Chondrocyte (in vitro differentiated cells): Measurements from ENCODE around the gene MYO1B. TPM values are rescaled to one million over a fixed set of nuclear protein-coding genes. Genes with fewer than 3 reads are reported as not detected.

Source experiments
- DNase-seq: peaks from one replicate; pipeline ENCODE4 v3.0.0; 2021; ENCODE audit warnings: mixed read lengths, low spot score
- H3K27ac Mint-ChIP-seq: one replicate; pipeline ENCODE4 v1.8.0; 2021; ENCODE audit warnings: mild to moderate bottlenecking, moderate library complexity, mixed read lengths; ENCODE audit not compliant: unreplicated experiment
- H3K27me3 Mint-ChIP-seq: 2 replicates; pipeline ENCODE4 v1.8.0; 2021; ENCODE audit warnings: low read depth, mixed read lengths
- H3K36me3 Mint-ChIP-seq: 2 replicates; pipeline ENCODE4 v1.8.0; 2021; ENCODE audit warnings: low read depth, mixed read lengths
- H3K4me1 Mint-ChIP-seq: 2 replicates; pipeline ENCODE4 v1.8.0; 2021; ENCODE audit warnings: low read depth, mild to moderate bottlenecking, mixed read lengths
- H3K4me3 Mint-ChIP-seq: one replicate; pipeline ENCODE4 v1.8.0; 2021; ENCODE audit warnings: mild to moderate bottlenecking, moderate library complexity, mixed read lengths; ENCODE audit not compliant: unreplicated experiment
- H3K9me3 Mint-ChIP-seq: 2 replicates; pipeline ENCODE4 v1.8.0; 2021; ENCODE audit warnings: low read depth, mixed read lengths
- CTCF ChIP-seq: fragments of 200-600 bp; sonication (generic); IDR thresholded peaks from 2 replicates; pipeline ENCODE4 v1.5.0; 2021; ENCODE audit warnings: antibody characterized with exemption, mild to moderate bottlenecking, moderate library complexity
- total RNA-seq: library from RNA; stranded (reverse); gene quantifications from 3 replicates; pipeline ENCODE4 v1.2.1, GENCODE V29; 2021

Gene MYO1B
- total RNA-seq, 1 donor from 2014 or later: 114 TPM

- no peak for TF ChIP-seq CTCF
- Mint-ChIP-seq H3K4me3 (no peak overlapping the region), H3K27me3 (no peaks in the 10 kb centered on the region), H3K9me3 (no peaks in the 10 kb centered on the region), H3K27ac (no peak overlapping the region), H3K36me3 (peaks cover 13% of the 10 kb centered on the region), H3K4me1 (peaks cover 72% of the 10 kb centered on the region)
- DNase-seq: no peak
Observed at GRCh38 chr2:191347154-191347553, 102.0 kb downstream of the MYO1B start.

- Mint-ChIP-seq H3K36me3 (peaks cover 13% of the 10 kb centered on the region), H3K9me3 (no peaks in the 10 kb centered on the region), H3K27ac (no peak overlapping the region), H3K27me3 (no peaks in the 10 kb centered on the region), H3K4me3 (no peak overlapping the region), H3K4me1 (peaks cover 77% of the 10 kb centered on the region)
- TF ChIP-seq CTCF: no peak
- DNase-seq: no peak
Observed at GRCh38 chr2:191347881-191348280, 102.7 kb downstream of the MYO1B start.

GRCh38 chr2:191349990-191350389 is 104.8 kb downstream of the MYO1B start:
- Mint-ChIP-seq H3K27ac (peak overlapping the region; percentile 53), H3K36me3 (peaks cover 13% of the 10 kb centered on the region), H3K4me3 (no peak overlapping the region), H3K27me3 (no peaks in the 10 kb centered on the region), H3K9me3 (no peaks in the 10 kb centered on the region), H3K4me1 (peaks cover 66% of the 10 kb centered on the region)
- no peak for DNase-seq
- peak; percentile 74 for TF ChIP-seq CTCF

- peaks cover 16% of the 10 kb centered on the region for H3K36me3 Mint-ChIP-seq
- H3K9me3 Mint-ChIP-seq: no peaks in the 10 kb centered on the region
- TF ChIP-seq CTCF: no peak
- DNase-seq: no peak
- H3K4me1 Mint-ChIP-seq: peaks cover 59% of the 10 kb centered on the region
- no peak overlapping the region for H3K4me3 Mint-ChIP-seq
- peak overlapping the region; percentile 86 for H3K27ac Mint-ChIP-seq
- H3K27me3 Mint-ChIP-seq: no peaks in the 10 kb centered on the region
Observed at GRCh38 chr2:191350826-191351225, 105.6 kb downstream of the MYO1B start.

- H3K4me1 Mint-ChIP-seq: peaks cover 54% of the 10 kb centered on the region
- H3K36me3 Mint-ChIP-seq: peaks cover 16% of the 10 kb centered on the region
- DNase-seq: no peak
- peak overlapping the region; percentile 86 for H3K27ac Mint-ChIP-seq
- no peaks in the 10 kb centered on the region for H3K27me3 Mint-ChIP-seq
- TF ChIP-seq CTCF: no peak
- no peak overlapping the region for H3K4me3 Mint-ChIP-seq
- no peaks in the 10 kb centered on the region for H3K9me3 Mint-ChIP-seq
Observed at GRCh38 chr2:191351298-191351697, 106.1 kb downstream of the MYO1B start.
